Mesodermal cell (in vitro differentiated cells): ENCODE data around the gene FYCO1.

ENCODE experiments used
- H3K27ac ChIP-seq: 2 replicates; pipeline ENCODE4 v1.7.0; 2013; ENCODE audit warnings: mild to moderate bottlenecking, low read depth, low read length, moderate library complexity; ENCODE audit not compliant: severe bottlenecking
- H3K36me3 ChIP-seq: 2 replicates; pipeline ENCODE4 v1.7.1; 2013; ENCODE audit warnings: mild to moderate bottlenecking, low read length, moderate library complexity; ENCODE audit not compliant: control insufficient read depth, insufficient read depth
- H3K4me1 ChIP-seq: one replicate; pipeline ENCODE4 v1.7.1; 2013; ENCODE audit warnings: mild to moderate bottlenecking, low read length; ENCODE audit not compliant: insufficient read depth, control insufficient read depth, poor library complexity, severe bottlenecking
- H3K4me3 ChIP-seq: 2 replicates; pipeline ENCODE4 v1.7.0; 2013; ENCODE audit warnings: low read length, control low read depth, mild to moderate bottlenecking; ENCODE audit not compliant: insufficient read depth, poor library complexity, severe bottlenecking; ENCODE audit errors: extremely low read depth
- H3K9me3 ChIP-seq: 2 replicates; pipeline ENCODE4 v1.7.1; 2013; ENCODE audit warnings: mild to moderate bottlenecking, low read length, moderate library complexity; ENCODE audit not compliant: control insufficient read depth
- WGBS, 2 experiments: methylation state at CpG; one replicate each; pipeline ENCODE4 v1.1.5; 2013; ENCODE audit warnings: missing lambda C conversion rate in 2 of 2; ENCODE audit not compliant: insufficient coverage in 2 of 2; 5-methylcytosine and 5-hydroxymethylcytosine counted together

FYCO1 gene

GRCh38 chr3:45933591-45933990 is 62.0 kb downstream of the FYCO1 start:
- WGBS, 2 experiments = 100% methylated on average over 1 of the region's 4 CpGs; no CpG with 5 or more reads in 1 of the 2 experiments

GRCh38 chr3:45932112-45932511 is 63.5 kb downstream of the FYCO1 start:
- peaks cover 64% of the 10 kb centered on the region for H3K36me3 ChIP-seq
- no peak overlapping the region for H3K27ac ChIP-seq
- H3K9me3 ChIP-seq = no peaks in the 10 kb centered on the region
- no peaks in the 10 kb centered on the region for H3K4me1 ChIP-seq
- 83 to 95% methylated on average over 3 to 4 of the region's 4 CpGs for WGBS, 2 experiments
- H3K4me3 ChIP-seq = no peak overlapping the region

More at GRCh38 chr3:45933591-45933990, 62.0 kb downstream of the FYCO1 start:
- Histone ChIP-seq H3K27ac (peak overlapping the region; percentile 6), H3K4me1 (no peaks in the 10 kb centered on the region), H3K4me3 (no peak overlapping the region), H3K9me3 (no peaks in the 10 kb centered on the region), H3K36me3 (peaks cover 51% of the 10 kb centered on the region)

GRCh38 chr3:45931496-45931895 is 64.1 kb downstream of the FYCO1 start:
- 88 to 93% methylated on average over 4 to 6 of the region's 6 CpGs for WGBS, 2 experiments
- peaks cover 64% of the 10 kb centered on the region for H3K36me3 ChIP-seq

GRCh38 chr3:45929042-45929679 is 66.5 kb downstream of the FYCO1 start:
- WGBS, 2 experiments = 76 to 88% methylated on average over 5 to 8 of the region's 9 CpGs

More at GRCh38 chr3:45931496-45931895, 64.1 kb downstream of the FYCO1 start:
- no peaks in the 10 kb centered on the region for H3K9me3 ChIP-seq
- H3K4me3 ChIP-seq = no peak overlapping the region
- no peaks in the 10 kb centered on the region for H3K4me1 ChIP-seq
- no peak overlapping the region for H3K27ac ChIP-seq

GRCh38 chr3:45927881-45928280 is 67.7 kb downstream of the FYCO1 start:
- H3K4me3 ChIP-seq = no peak overlapping the region
- H3K4me1 ChIP-seq = no peaks in the 10 kb centered on the region
- 100% methylated on average over 1 of the region's 2 CpGs for WGBS, 2 experiments
- no peaks in the 10 kb centered on the region for H3K9me3 ChIP-seq
- H3K27ac ChIP-seq = no peak overlapping the region
- H3K36me3 ChIP-seq = peaks cover 51% of the 10 kb centered on the region

More at GRCh38 chr3:45929042-45929679, 66.5 kb downstream of the FYCO1 start:
- Histone ChIP-seq H3K4me1 (no peaks in the 10 kb centered on the region), H3K9me3 (no peaks in the 10 kb centered on the region), H3K36me3 (peaks cover 49% of the 10 kb centered on the region), H3K4me3 (no peak overlapping the region), H3K27ac (no peak overlapping the region)

- no peaks in the 10 kb centered on the region for H3K4me1 ChIP-seq
- peaks cover 25% of the 10 kb centered on the region for H3K36me3 ChIP-seq
- no peak overlapping the region for H3K27ac ChIP-seq
- WGBS, 2 experiments = 73 to 76% methylated on average over 3 of the region's 3 CpGs
- H3K9me3 ChIP-seq = no peaks in the 10 kb centered on the region
- no peak overlapping the region for H3K4me3 ChIP-seq
Measured at GRCh38 chr3:45923755-45924154, 71.9 kb downstream of the FYCO1 start.

GRCh38 chr3:45922950-45923590 is 72.6 kb downstream of the FYCO1 start:
- Histone ChIP-seq H3K9me3 (no peaks in the 10 kb centered on the region), H3K4me1 (no peaks in the 10 kb centered on the region), H3K4me3 (no peak overlapping the region), H3K27ac (no peak overlapping the region), H3K36me3 (peaks cover 19% of the 10 kb centered on the region)
- 92% methylated on average over 2 of the region's 4 CpGs; no CpG with 5 or more reads in 1 of the 2 experiments for WGBS, 2 experiments

- H3K36me3 ChIP-seq = peaks cover 11% of the 10 kb centered on the region
- 80 to 100% methylated on average over 2 to 3 of the region's 3 CpGs for WGBS, 2 experiments
- no peaks in the 10 kb centered on the region for H3K4me1 ChIP-seq
- H3K27ac ChIP-seq = no peak overlapping the region
- H3K4me3 ChIP-seq = no peak overlapping the region
- no peaks in the 10 kb centered on the region for H3K9me3 ChIP-seq
Measured at GRCh38 chr3:45922039-45922326, 73.6 kb downstream of the FYCO1 start.

GRCh38 chr3:45921158-45922038 is 74.2 kb downstream of the FYCO1 start:
- Histone ChIP-seq H3K9me3 (no peaks in the 10 kb centered on the region), H3K36me3 (peaks cover 11% of the 10 kb centered on the region), H3K27ac (no peak overlapping the region), H3K4me1 (no peaks in the 10 kb centered on the region), H3K4me3 (no peak overlapping the region)
- 94 to 95% methylated on average over 12 to 14 of the region's 14 CpGs for WGBS, 2 experiments

- Histone ChIP-seq H3K27ac (no peak overlapping the region), H3K36me3 (peaks cover 5% of the 10 kb centered on the region), H3K4me1 (peaks cover 3% of the 10 kb centered on the region), H3K4me3 (no peak overlapping the region), H3K9me3 (no peaks in the 10 kb centered on the region)
- WGBS, 2 experiments = 92 to 93% methylated on average over 3 to 5 of the region's 6 CpGs
Measured at GRCh38 chr3:45917146-45917898, 78.3 kb downstream of the FYCO1 start.
